Ectodermal cell (in vitro differentiated cells): Measurements from ENCODE around the gene ATP1B1.
"Not testable (repeated sequence)": the region's sequence is repeated elsewhere in the genome, so short reads cannot be mapped to it uniquely, and the experiment has no call there.

Experiments
- H3K27ac ChIP-seq: 2 replicates; pipeline ENCODE4 v1.7.0; 2013; ENCODE audit warnings: mild to moderate bottlenecking, low read depth, low read length; ENCODE audit not compliant: insufficient read depth, poor library complexity, severe bottlenecking
- H3K27me3 ChIP-seq: 2 replicates; pipeline ENCODE4 v1.7.0; 2013; ENCODE audit warnings: mild to moderate bottlenecking, low read length; ENCODE audit not compliant: insufficient read depth, control insufficient read depth, poor library complexity, severe bottlenecking
- H3K36me3 ChIP-seq: one replicate; pipeline ENCODE4 v1.7.0; 2013; ENCODE audit warnings: low read length; ENCODE audit not compliant: control insufficient read depth, insufficient read depth
- H3K4me1 ChIP-seq: one replicate; pipeline ENCODE4 v1.7.0; 2013; ENCODE audit warnings: low read length; ENCODE audit not compliant: control insufficient read depth, insufficient read depth
- H3K4me3 ChIP-seq: 2 replicates; pipeline ENCODE4 v1.7.0; 2013; ENCODE audit warnings: low read depth, low read length, control low read depth; ENCODE audit not compliant: insufficient read depth
- H3K9me3 ChIP-seq: 2 replicates; pipeline ENCODE4 v1.7.0; 2013; ENCODE audit warnings: mild to moderate bottlenecking, low read length, moderate library complexity; ENCODE audit not compliant: control insufficient read depth
- WGBS, 2 experiments: methylation state at CpG; one replicate each; pipeline ENCODE4 v1.1.7; 2013; ENCODE audit warnings: missing lambda C conversion rate in 2 of 2; 5-methylcytosine and 5-hydroxymethylcytosine counted together

Gene ATP1B1

DNA sequence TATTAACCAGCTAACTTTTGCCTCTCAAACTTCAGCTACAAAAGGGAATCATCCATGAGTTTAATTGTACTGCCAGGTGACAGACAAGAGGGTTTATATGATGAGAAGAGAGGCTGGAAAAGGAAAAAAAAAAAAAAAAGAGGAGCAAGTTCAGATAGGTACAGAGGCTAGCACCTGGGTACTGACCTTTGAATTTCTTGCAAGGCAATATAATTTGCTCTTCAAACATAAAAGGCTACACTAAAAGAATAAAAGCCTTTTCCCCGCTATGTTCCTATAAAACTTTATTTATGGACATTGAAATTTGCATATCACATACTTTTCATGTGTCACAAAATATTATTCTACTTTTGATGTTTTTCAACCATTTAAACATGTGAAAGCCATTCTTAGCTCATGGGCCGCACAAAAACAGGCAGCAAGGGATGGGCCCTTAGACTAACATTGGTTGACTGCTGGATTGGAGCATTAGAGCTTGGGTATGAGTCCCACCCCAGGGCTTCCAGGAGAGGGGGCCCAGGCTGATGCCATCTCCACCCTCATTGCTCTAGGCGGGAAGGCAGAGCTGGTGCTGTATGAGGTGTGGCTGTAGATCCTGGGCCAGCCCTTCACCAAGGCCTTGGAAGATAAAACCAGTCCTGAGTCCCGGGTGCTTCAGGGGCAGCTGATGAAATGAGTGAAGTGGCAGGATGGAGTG lies 44.3 kb downstream of the ATP1B1 start:
- H3K36me3 ChIP-seq: no peaks in the 10 kb centered on the region
- H3K4me3 ChIP-seq: no peak overlapping the region

DNA sequence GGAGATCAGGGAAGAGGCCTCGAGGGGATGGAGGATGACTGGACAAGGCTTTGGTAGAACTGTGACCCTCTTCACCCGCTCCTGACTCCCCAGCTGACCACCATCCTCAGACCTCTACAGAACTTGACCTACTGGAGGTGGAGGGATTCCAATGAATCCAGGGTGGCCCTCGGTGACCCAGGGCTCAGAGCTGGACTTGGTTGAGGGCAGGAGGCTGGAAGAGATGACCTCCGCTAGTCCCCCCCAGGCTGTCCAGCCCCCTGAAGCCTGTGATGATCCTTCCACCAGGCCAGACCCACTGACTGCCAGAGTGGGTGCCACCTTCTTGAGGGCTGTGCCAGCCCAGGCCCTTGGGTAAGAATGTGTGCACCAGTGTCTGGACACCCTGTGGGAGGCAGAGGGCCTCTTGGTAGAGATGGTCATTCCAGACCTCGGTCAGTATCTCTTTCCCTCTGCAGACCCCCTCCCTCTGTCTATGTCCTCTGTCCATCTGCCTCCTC lies 44.9 kb downstream of the ATP1B1 start:
- 92 to 93% methylated on average over 5 of the region's 5 CpGs for WGBS, 2 experiments
- H3K4me3 ChIP-seq: no peak overlapping the region

More for the DNA sequence above, 44.3 kb downstream of the ATP1B1 start:
- WGBS, 2 experiments: 84 to 89% methylated on average over 3 to 4 of the region's 4 CpGs
- H3K9me3 ChIP-seq: no peaks in the 10 kb centered on the region
- H3K27me3 ChIP-seq: no peaks in the 10 kb centered on the region
- H3K27ac ChIP-seq: no peak overlapping the region
- no peaks in the 10 kb centered on the region for H3K4me1 ChIP-seq

DNA sequence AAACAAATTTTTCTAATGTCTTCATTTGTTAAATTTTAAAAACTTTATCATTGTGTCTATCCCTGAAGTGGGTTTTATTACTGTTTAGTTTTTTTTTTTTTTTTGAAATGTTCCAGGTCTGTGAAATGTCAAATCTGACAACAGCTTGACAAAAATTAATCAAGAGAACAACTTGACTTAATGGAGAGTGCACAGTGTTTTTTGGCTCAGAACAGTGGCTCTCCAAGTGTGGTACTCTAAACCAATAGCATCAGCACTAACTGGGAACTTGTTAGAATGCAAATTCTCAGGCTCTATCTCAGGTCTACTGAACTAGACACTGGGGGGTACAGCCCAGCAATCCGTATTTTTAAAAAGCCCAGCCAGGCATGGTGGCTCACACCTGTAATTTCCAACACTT lies 49.2 kb downstream of the ATP1B1 start:
- Histone ChIP-seq H3K4me3 (no peak overlapping the region), H3K4me1 (peaks cover 7% of the 10 kb centered on the region), H3K27me3 (no peaks in the 10 kb centered on the region), H3K27ac (no peak overlapping the region), H3K9me3 (no peaks in the 10 kb centered on the region), H3K36me3 (no peaks in the 10 kb centered on the region)
- WGBS, 2 experiments: 92 to 100% methylated on average over 1 of the region's 1 CpG

More for the DNA sequence above, 44.9 kb downstream of the ATP1B1 start:
- Histone ChIP-seq H3K27me3 (no peaks in the 10 kb centered on the region), H3K9me3 (no peaks in the 10 kb centered on the region), H3K4me1 (no peaks in the 10 kb centered on the region), H3K36me3 (no peaks in the 10 kb centered on the region), H3K27ac (no peak overlapping the region)

DNA sequence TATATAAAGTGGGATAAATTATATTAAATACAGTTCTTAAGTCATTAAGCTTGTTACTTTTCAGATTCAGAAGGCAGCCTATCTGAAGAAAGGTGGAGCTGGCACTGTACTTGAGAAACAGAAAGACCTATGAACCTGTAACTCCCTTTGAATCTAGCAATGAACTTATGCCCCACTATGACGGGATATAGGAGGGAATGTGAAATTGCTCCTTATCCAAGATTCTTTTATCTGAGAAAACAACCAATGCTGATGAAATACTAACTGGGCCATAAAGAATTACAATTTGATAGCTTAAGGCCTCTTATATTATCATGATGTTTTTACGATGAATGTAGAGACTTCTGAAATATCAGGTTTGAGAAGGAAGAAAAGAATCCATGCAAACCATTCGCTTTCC lies 50.1 kb downstream of the ATP1B1 start:
- Histone ChIP-seq H3K27me3 (no peaks in the 10 kb centered on the region), H3K4me3 (no peak overlapping the region), H3K27ac (no peak overlapping the region), H3K4me1 (peaks cover 7% of the 10 kb centered on the region), H3K36me3 (no peaks in the 10 kb centered on the region), H3K9me3 (no peaks in the 10 kb centered on the region)
- 84% methylated on average over 3 of the region's 3 CpGs; no CpG with 5 or more reads in 1 of the 2 experiments for WGBS, 2 experiments

DNA sequence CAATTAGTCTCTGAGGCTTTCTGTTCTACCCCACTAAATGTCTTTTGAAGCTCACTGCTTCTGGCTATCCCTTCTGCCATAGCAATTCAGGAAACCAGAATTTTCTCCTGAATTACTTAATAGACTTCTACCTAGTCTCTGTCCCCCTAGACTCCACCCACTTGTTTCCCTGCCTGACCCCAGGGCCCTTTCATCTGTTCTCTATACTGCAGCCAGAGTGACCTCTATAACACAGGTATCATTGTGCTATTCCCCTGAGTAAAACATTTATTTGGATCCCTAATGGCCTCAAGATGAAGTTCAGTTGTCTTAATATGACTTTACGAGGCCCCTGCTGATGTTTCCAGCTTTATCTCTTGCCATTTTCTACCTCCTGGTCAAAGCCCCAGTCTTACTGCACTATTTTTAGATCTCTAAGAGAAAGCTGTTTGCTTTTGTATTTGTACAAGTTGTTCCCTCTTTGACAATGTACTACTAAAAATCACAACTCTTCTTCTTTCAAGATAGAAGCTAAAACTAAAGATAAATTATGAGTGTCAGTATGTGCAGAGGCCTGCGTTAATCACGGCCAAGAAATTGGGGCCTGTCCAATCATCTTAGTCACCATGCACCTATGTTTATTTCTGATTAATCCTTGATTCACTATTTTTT lies 54.5 kb downstream of the ATP1B1 start:
- Histone ChIP-seq H3K36me3 (no peaks in the 10 kb centered on the region), H3K9me3 (no peaks in the 10 kb centered on the region), H3K4me3 (no peak overlapping the region), H3K4me1 (peaks cover 7% of the 10 kb centered on the region), H3K27ac (no peak overlapping the region), H3K27me3 (no peaks in the 10 kb centered on the region)
- WGBS, 2 experiments: 94 to 96% methylated on average over 3 of the region's 3 CpGs

DNA sequence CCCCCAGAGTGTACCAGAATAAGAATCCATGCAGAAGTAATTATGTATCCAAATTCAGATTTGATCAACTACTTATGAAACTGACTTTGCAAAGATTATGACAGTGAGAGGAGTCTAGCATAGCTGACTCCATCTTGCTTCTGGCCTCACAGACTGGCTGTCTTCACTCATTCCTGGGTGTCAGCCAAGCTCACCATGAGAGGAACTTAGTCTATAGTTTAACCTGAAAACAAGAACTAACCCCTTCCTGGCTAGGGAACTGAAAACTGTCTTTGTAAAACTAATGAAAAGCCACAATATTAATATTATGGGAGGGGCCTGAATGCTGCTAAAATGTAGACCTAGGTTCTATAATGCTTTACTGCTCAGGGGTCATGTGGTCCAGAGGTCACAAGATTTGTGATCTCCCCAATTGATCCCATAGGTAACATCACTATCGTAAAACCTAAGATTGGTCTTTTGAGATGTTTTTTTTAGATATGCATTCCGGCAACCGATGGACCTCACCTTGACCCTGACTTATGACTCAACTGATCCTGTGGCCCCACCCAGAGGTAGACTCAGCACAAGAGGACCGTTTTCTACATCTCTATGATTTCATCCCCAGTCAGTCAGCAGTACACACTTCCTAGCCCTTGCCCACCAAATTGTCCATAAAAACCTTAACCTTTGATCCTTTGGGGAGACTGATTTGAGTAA lies 55.2 kb downstream of the ATP1B1 start:
- H3K4me3 ChIP-seq: no peak overlapping the region
- H3K9me3 ChIP-seq: no peaks in the 10 kb centered on the region
- no peak overlapping the region for H3K27ac ChIP-seq
- H3K4me1 ChIP-seq: peaks cover 7% of the 10 kb centered on the region
- no peaks in the 10 kb centered on the region for H3K36me3 ChIP-seq
- 92 to 96% methylated on average over 4 of the region's 4 CpGs for WGBS, 2 experiments
- no peaks in the 10 kb centered on the region for H3K27me3 ChIP-seq

DNA sequence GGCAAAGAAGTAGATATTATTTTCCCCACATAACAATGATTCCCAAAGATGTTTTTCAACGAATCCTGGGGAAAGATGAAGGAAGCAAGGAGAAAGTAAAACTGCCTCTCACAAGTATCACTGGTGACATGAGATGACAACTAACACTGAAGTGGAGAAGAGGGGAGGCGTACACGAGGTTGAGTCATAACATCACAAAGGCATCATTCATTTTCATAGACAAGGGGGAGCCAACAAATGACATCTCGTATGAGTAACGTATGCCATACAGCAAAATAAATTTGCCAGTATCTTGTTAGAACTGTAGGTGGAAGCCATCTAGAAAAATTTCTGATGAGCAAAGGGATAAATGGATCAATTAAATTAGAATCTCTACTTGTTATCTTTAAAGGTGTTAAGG lies 56.6 kb downstream of the ATP1B1 start:
- Histone ChIP-seq H3K4me3 (no peak overlapping the region), H3K27me3 (no peaks in the 10 kb centered on the region), H3K9me3 (no peaks in the 10 kb centered on the region), H3K4me1 (no peaks in the 10 kb centered on the region), H3K27ac (no peak overlapping the region), H3K36me3 (no peaks in the 10 kb centered on the region)
- WGBS, 2 experiments: 85 to 100% methylated on average over 2 to 5 of the region's 5 CpGs

DNA sequence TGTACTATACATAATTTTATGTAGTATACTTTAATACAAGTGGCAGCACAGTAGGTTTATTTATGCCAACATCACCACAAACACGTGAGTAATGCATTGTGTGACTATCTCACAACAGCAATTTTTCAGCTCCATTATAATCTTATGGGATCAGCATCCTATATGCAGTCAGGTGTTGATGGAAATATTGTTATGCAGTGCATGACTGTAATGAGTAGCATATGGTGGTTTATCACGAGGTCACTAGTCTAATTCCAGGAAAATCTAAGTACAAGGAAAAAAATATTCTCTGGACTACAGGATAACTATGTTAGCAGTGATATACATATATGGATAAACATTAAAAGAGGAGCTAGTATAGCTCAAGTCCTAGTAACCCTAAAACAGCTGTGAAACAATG lies 69.0 kb downstream of the ATP1B1 start:
- Histone ChIP-seq H3K27ac (no peak overlapping the region), H3K4me1 (no peaks in the 10 kb centered on the region), H3K36me3 (no peaks in the 10 kb centered on the region), H3K4me3 (no peak overlapping the region), H3K27me3 (no peaks in the 10 kb centered on the region), H3K9me3 (no peaks in the 10 kb centered on the region)
- WGBS, 2 experiments: 75 to 100% methylated on average over 2 of the region's 2 CpGs

DNA sequence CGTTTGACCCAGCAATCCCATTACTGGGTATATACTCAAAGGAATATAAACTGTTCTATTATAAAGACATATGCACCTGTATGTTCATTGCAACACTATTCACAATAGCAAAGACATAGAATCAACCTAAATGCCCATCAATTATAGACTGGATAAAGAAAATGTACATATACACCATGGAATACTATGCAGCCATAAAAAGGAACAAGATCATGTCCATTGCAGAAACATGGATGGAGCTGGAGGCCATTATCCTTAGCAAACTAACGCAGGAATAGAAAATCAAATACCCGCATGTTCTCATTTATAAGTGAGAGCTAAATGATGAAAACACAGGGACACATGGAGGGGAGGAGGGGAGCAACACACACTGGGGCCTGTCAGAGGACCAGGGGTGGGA lies 72.9 kb downstream of the ATP1B1 start:
- H3K4me1 ChIP-seq, H3K36me3 ChIP-seq, H3K27me3 ChIP-seq, H3K9me3 ChIP-seq, H3K4me3 ChIP-seq, H3K27ac ChIP-seq: not testable (repeated sequence)
- 94% methylated on average over 2 to 3 of the region's 3 CpGs for WGBS, 2 experiments

DNA sequence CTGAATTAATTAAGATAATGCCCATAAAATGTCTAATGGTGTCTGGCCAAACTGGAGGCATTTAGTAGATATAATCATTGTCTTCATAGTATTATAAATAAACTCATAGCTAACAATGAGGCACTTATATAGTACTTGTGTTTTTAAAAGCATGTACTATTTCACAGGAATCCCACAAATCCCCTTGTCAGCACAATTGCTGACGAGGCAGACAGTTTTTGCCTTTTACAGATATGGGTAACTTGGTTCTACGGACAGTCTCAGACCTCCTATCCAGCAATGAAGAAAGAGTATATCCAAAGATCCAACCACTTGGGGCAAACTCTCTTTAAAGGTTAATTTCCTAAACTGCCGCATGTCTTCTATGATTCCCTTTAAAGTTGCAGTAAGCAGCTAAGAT lies 73.7 kb downstream of the ATP1B1 start:
- no peaks in the 10 kb centered on the region for H3K9me3 ChIP-seq
- no peak overlapping the region for H3K4me3 ChIP-seq
- no peaks in the 10 kb centered on the region for H3K27me3 ChIP-seq
- 92 to 94% methylated on average over 3 of the region's 3 CpGs for WGBS, 2 experiments
- H3K36me3 ChIP-seq: no peaks in the 10 kb centered on the region
- no peak overlapping the region for H3K27ac ChIP-seq
- no peaks in the 10 kb centered on the region for H3K4me1 ChIP-seq
